Suprapubic skin (tissue), 4 donors: ENCODE measurements around the gene C2CD4C.

Source experiments
- CTCF ChIP-seq, 2 donors: fragments of 200-600 bp in 1 of 2; fragments of 450-650 bp in 1 of 2; sonication (generic) in 1 of 2; IDR thresholded peaks; one replicate each; pipeline ENCODE4 v1.5.1; 2016 to 2019; ENCODE audit warnings: antibody characterized with exemption in 2 of 2, mild to moderate bottlenecking in 1 of 2, moderate library complexity in 1 of 2
- POLR2A ChIP-seq, 2 donors: fragments of 450-650 bp; IDR thresholded peaks; one replicate each; pipeline ENCODE4 v1.6.1; 2017; ENCODE audit warnings: antibody characterized with exemption in 2 of 2, mild to moderate bottlenecking in 2 of 2, moderate library complexity in 2 of 2
- POLR2AphosphoS5 ChIP-seq, 3 donors: sonication (generic); formaldehyde crosslinking; IDR thresholded peaks; one replicate each; pipeline ENCODE4 v1.6.1; 2017; ENCODE audit warnings: antibody characterized with exemption in 3 of 3

- TF ChIP-seq CTCF (IDR thresholded peaks at IDR 0.05) = no peak
- TF ChIP-seq POLR2A (IDR thresholded peaks at IDR 0.05) = no peak
- TF ChIP-seq POLR2AphosphoS5 (IDR thresholded peaks at IDR 0.05) = no peak
Observed at GRCh38 chr19:375395-376110, 33.4 kb downstream of the C2CD4C start.
